Stimulated activated CD4-positive, alpha-beta T cell treated with anti-CD3 and anti-CD28 coated beads, TNF-alpha, amount 100 ng/mL, for 1 hour (primary cell): ENCODE measurements around the gene CALN1.
"Not testable (repeated sequence)": the region's sequence is repeated elsewhere in the genome, so short reads cannot be mapped to it uniquely, and the experiment has no call there.

Experiments
- DNase-seq, 3 donors: peaks; one replicate each; pipeline ENCODE4 v3.0.0-alpha.2; 2020; ENCODE audit warnings: low read depth in 3 of 3, low spot score in 1 of 3

CALN1 gene

DNA sequence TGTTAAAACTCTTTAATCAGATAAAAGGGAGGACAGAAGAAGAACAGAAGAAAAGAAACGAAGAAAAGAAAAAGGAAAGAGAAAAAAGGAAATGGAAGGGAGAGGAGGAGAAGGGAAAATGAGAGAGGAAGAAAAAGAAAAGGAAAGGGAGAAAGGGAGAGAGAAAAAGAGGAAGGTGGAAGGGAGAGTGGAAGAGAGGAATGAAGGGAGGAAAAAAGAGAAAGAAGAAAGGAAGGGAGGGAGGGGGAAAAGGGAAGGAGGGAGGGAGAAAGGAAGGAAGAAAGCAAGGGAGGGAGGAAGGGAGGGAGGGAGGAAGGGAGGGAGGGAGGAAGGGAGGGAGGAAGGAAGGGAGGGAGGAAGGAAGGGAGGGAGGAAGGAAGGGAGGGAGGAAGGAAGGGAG, 305.7 kb downstream of the CALN1 start:
- DNase-seq, result no peak

GRCh38 chr7:72101444-72101843, 310.7 kb downstream of the CALN1 start:
- no peak for DNase-seq

DNA sequence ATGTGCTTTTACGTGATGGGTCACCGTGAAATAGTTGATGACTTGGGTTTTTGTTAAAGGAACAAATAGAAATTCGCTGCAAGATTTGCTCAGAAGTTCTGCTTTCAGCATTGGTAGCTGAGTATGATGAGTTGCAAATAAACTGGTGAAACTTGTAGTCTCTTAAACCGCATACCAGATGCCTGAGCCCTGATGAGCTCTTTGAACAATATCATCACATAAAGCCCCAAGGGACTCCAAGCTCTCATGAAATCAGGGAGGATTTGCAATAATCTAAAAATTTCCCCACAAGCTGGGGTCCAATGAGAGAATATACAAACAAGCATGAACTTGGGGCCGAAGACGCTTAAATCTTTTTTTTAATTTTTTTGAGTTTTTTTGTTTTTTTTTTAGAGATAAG, 312.4 kb downstream of the CALN1 start:
- DNase-seq, result no peak

GRCh38 chr7:72098807-72099580, 313.1 kb downstream of the CALN1 start:
- DNase-seq, result no peak

DNA sequence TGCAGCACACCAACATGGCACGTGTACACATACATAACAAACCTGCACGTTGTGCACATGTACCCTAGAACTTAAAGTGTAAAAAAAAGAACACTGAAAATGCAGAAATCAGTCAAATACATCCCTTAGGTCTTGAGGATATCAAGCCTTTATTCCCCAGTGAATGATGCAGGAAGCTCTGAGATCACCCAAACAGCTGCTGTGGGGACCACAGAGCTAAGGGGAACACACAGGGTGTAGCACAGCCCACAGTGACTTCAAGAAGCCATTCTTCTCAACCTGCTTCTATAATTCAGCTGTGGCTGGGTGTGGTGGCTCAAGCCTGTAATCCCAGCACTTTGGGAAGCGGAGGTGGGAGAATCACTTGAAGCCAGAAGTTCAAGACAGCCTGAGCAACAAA, 314.9 kb downstream of the CALN1 start:
- DNase-seq, result no peak

DNA sequence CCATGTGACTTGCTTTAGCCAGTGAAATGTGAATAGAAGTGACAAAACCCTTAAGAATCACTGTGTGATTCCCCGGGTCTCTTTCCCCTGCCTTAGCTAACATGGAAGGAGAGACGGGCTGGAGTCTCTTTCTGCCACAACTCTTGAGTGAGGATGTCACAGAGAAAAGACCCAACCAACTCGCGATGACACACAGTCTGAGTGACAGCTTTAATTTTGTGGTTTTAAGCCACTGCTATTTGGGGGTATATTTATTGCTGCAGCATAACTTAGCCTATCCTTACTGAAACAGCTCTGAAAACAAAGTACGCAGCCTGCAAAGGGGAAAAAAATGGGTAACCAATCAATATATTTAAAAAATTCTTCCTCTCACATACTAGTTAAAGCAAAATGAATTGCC, 319.4 kb downstream of the CALN1 start:
- DNase-seq, result no peak

DNA sequence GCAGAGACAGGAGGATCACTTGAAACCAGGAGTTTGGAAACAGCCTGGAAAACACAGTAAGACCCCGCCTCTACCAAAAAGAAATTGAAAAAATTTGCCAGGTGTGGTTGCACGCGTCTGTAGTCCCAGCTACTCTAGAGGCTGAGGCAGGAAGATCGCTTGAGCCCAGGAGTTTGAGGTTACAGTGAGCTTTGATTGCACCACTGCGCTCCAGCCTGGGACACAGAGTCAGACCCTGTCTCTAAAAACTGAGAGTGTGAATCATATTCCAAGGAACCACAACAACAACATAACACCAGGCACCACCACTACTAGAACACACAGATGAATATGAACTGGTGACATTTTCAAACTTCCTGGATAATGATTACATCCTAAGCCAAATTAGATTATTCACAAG, 324.2 kb downstream of the CALN1 start:
- no peak for DNase-seq

DNA sequence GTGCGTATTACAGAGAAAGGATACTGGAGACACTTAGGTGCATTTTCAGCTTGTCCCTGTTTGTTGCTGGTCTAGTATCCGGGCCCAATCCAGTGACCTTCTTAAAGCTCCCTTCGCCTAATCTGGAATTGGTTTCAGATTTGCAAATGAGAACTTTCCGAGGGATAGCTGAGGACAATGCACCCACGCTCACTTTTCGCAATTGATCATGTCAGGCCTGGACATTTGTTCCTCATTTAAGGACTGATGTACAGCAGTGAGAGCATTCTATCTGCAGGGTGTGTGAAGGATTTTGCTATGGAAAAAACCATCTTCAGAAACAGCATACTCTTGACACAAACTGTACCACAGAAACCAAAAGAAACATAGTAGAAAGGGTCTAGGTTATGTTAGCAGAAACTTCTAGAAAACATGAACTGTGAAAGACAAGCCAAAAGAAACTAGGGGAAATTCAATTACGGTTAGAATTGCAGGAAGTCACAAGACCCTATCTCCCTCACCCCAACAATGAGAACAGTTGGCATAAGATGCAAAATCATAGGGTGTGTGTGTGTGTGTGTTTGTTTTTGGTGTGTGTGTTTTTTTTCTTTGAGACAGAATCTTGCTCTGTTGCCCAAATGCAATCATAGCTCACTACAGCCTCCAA, 331.1 kb downstream of the CALN1 start:
- no peak for DNase-seq

DNA sequence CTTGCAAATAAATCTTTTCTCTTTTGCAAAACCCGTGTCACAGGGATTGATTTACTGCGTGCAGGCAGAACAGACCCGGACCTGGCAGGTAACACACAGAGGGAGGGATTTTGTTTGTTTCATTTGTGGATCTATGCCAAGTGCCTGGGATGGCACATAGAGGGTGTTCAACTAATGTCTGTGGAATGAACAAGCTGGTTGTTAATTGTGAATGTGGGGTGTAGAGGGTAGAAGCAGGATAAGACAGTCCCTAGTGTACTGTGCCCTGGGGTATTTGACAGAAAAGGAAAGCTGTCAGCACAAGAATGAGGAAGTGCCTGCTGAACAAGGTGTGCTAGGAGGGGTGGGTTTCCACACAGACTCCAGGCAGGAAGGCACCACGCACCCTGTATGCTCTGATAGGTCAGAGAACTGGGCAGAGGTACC, 331.8 kb downstream of the CALN1 start:
- no peak for DNase-seq

DNA sequence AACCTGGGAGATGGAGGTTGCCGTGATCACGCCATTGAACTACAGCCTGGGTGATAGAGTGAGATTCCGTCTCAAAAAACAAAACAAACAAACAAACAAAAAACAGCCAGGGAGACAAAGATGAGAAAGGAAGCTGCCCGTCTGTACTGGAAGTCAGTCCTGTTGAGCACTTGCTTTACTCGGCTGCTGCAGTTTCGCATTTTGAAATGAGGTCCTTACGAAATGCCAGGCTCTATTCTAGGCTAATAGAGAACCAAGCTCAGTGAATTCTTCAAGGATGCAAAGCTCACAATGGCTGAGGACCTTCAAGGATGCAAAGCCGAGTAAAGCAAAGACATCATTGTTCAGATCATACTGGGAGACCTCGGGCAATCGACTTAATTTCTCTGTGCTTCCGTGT, 333.3 kb downstream of the CALN1 start:
- no peak for DNase-seq

GRCh38 chr7:72078301-72078700, 333.8 kb downstream of the CALN1 start:
- DNase-seq, result no peak

GRCh38 chr7:72077786-72078185, 334.4 kb downstream of the CALN1 start:
- no peak for DNase-seq

DNA sequence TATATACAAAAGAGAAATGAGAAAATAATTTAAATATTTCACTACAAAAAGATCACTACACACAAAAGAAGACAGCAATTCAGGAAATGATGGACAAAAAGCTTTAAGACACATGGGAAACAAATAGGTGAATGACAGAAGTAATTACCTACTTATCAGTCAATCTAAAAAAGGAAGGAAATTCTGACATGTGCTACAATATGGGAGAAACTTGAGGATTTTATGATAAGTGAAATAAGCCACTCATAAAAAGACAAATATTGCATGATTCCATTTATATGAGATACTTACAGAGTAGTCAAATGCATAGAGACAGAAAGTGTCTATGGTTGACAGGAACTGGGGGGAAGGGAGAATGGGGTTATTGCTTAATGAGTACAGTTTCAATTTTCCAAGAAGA, 339.2 kb downstream of the CALN1 start:
- DNase-seq, result no peak

- no peak for DNase-seq
These were observed 342.9 kb downstream of the CALN1 start for GRCh38 chr7:72069263-72069662.

DNA sequence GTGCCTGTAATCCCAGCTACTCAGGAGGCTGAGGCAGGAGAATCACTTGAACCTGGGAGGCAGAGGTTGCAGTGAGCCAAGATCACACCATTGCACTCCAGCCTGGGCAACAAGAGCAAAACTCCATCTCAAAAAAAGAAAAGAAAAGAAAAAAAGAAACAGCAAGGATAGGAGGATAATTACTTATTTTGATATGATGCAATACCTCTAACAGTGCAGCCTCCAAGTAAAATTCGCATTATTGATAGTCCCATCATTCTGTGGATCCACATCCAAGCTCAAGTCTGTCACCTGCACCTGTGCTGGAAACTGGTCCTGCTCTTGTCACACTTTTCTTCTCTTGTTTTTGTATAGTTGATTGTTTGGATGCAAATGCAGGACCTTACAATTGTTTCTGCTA, 346.4 kb downstream of the CALN1 start:
- DNase-seq, result not testable (repeated sequence)

- DNase-seq, result no peak
These were observed 347.2 kb downstream of the CALN1 start for GRCh38 chr7:72064916-72065315.

DNA sequence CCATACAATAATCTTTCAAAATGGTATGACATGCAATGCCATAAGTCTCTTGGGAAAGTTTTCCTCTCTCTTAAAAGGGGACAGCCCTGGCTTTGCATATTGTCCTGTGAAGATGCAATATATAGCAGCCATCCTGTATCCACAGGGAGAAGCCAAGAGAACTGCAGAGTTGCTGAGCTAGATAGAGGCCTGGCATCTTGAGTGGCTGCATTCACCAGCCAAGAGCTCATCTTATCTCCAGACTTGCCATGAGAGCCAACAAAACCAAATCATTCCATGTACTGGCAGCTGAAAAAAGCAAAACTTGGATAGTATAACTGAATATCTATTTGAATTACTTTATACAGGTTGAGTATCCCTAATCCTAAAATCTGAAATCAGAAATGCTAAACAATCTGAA, 348.8 kb downstream of the CALN1 start:
- DNase-seq, result no peak

DNA sequence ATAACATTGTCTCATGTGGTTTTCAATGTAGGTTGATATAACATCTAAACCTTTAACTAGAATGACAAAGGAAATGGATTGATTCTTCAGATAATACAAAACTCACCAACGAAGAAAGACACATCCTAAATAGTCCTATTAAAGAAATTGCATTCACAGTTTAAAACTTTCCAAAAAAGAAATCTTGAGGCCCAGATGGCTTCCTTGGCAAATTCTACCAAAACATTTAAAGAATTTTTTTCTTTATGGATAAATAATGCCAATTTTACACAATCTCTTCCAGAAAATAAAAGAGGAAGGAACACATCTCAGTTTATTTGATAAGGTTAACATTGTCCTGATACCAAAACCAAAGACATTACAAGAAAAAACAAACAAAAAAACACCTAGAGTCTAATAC, 349.5 kb downstream of the CALN1 start:
- no peak for DNase-seq

DNA sequence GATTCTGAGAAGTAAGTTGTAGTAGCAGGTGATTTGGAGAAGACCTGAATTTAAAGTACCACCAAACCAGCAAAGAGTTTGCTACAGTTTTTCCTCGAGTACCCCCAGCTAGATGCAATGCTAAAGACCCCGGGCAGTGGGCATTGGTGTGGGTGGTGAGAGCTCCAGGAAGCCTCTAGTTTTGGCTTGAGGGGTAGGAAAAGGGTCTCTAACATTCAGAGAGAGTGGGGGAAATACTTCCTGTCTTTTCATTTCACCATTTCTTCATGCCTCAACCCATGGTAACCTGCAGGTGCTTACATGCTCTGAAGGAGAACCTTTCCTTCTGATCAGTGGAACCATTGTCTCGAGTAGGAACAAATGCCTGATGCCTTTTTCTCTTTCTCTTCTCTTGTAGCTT, 352.2 kb downstream of the CALN1 start:
- no peak for DNase-seq

- no peak for DNase-seq
These were observed 353.6 kb downstream of the CALN1 start for GRCh38 chr7:72058579-72058978.

DNA sequence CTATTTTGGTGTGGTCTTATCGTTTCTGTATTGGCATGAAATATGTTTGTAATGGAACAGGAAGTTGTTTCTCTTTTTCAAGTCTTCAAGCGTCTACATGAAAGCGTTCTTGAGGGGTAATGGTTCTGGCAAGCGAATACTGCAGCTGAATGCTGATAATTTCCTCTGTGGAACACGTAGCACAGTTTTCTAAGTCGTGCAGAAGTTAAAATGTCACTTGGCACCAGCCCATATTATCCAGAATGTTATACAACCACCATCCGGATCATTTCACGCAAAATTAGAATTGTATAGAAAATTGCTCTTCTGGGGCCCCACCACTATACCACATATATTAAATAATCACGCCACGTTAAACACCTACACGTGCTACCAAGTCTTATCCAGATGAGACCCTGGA, 354.3 kb downstream of the CALN1 start:
- DNase-seq, result no peak

DNA sequence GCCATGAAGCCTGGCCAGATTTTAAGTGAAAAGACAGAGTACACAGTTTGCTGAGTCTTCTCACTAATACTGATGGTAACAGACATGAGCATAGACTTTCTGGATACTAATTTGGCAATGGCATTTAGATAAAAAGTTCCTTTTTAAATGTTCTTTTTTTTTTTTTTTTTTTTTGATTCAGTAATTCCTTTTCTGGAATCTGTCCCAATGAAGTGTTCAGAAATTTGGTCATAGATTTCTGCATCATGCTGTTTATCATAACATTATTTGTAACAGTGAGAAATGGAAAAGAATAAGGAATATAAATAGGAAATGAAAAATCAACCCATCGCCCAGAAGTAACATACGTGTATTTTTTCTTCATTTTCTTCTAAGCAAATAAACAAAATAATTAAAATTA, 354.9 kb downstream of the CALN1 start:
- no peak for DNase-seq

- DNase-seq, result no peak
These were observed 356.7 kb downstream of the CALN1 start for GRCh38 chr7:72055426-72055825.
